ENCODE measurements around the gene GNB1L. TPM values are rescaled to one million over a fixed set of nuclear protein-coding genes. Genes with fewer than 3 reads are reported as not detected.

GNB1L gene
- total RNA-seq, 4 donors from 2014 or later = 0.59 to 12.2 (median 3.1) TPM

DNA sequence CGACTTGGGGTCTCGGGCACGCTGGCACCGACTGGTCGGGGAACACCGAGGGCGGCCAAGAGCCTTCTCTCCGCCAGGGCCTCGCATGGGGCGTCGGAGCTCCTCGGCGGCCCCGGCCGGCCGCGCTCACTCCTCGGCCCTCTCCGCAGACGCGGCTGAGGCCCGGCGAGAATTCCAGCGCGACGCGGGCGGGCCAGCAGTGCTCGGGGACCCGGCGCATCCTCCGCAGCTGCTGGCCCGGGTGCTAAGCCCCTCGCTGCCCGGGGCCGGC is 88.5 kb downstream of the GNB1L start:
- Histone ChIP-seq H3K4me3 (no peak overlapping the region), H3K36me3 (no peaks in the 10 kb centered on the region), H3K27me3 (peaks cover 7 to 51% of the 10 kb centered on the region in 2 donors), H3K9me3 (no peaks in the 10 kb centered on the region), H3K4me1 (peaks cover 0 to 2% of the 10 kb centered on the region in 2 donors), H3K27ac (no peak overlapping the region)
- DNase-seq = no peak
- intact Hi-C loops (cut with DNase I; ENCODE audit: low total_unique reads) = no loop called here
- TF ChIP-seq POLR2A (IDR thresholded peaks at IDR 0.05) = no peak
- TF ChIP-seq, protein P1, sequence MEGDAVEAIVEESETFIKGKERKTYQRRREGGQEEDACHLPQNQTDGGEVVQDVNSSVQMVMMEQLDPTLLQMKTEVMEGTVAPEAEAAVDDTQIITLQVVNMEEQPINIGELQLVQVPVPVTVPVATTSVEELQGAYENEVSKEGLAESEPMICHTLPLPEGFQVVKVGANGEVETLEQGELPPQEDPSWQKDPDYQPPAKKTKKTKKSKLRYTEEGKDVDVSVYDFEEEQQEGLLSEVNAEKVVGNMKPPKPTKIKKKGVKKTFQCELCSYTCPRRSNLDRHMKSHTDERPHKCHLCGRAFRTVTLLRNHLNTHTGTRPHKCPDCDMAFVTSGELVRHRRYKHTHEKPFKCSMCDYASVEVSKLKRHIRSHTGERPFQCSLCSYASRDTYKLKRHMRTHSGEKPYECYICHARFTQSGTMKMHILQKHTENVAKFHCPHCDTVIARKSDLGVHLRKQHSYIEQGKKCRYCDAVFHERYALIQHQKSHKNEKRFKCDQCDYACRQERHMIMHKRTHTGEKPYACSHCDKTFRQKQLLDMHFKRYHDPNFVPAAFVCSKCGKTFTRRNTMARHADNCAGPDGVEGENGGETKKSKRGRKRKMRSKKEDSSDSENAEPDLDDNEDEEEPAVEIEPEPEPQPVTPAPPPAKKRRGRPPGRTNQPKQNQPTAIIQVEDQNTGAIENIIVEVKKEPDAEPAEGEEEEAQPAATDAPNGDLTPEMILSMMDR (IDR thresholded peaks at IDR 0.05) = no peak

DNA sequence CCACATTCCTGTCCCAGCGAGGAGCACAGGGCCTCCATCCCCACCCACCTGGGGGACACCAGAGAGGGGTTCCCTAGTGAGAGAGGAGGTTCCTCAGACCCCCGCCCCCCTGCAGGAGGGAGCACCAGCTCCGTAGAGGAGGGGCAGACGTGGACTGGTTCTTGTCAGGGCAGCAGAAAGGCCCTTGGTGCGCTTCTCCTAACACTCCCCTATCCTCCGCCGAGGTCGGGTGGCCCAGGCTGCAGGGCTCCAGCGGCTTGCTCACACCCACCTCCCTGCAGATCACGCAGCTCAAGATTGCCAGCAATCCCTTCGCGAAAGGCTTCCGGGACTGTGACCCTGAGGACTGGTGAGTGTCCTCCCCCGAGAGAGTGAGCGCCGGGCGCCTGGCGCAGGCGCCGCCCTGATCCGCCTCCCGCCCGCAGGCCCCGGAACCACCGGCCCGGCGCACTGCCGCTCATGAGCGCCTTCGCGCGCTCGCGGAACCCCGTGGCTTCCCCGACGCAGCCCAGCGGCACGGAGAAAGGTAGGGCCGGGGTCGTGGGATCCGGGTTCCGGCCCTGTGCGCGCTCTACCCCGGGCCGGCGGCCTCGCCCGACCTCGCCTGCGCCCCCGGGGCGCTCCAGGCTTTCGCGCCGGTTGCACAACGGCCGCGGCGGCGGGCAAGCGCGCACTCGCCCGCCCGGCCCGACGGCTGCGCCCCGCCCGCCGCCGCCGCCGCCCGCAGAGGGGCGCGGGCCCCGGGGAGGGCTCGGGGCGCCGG is 89.0 kb downstream of the GNB1L start:
- Histone ChIP-seq H3K9me3 (no peaks in the 10 kb centered on the region), H3K36me3 (no peaks in the 10 kb centered on the region), H3K4me1 (peaks cover 0 to 4% of the 10 kb centered on the region in 2 donors), H3K27me3 (peaks cover 7 to 51% of the 10 kb centered on the region in 2 donors), H3K4me3 (no peak overlapping the region), H3K27ac (no peak overlapping the region)
- intact Hi-C loops (cut with DNase I; ENCODE audit: low total_unique reads) = no loop called here
- TF ChIP-seq, protein P1 (IDR thresholded peaks at IDR 0.05) = no peak
- TF ChIP-seq POLR2A (IDR thresholded peaks at IDR 0.05) = no peak
- DNase-seq = no peak

DNA sequence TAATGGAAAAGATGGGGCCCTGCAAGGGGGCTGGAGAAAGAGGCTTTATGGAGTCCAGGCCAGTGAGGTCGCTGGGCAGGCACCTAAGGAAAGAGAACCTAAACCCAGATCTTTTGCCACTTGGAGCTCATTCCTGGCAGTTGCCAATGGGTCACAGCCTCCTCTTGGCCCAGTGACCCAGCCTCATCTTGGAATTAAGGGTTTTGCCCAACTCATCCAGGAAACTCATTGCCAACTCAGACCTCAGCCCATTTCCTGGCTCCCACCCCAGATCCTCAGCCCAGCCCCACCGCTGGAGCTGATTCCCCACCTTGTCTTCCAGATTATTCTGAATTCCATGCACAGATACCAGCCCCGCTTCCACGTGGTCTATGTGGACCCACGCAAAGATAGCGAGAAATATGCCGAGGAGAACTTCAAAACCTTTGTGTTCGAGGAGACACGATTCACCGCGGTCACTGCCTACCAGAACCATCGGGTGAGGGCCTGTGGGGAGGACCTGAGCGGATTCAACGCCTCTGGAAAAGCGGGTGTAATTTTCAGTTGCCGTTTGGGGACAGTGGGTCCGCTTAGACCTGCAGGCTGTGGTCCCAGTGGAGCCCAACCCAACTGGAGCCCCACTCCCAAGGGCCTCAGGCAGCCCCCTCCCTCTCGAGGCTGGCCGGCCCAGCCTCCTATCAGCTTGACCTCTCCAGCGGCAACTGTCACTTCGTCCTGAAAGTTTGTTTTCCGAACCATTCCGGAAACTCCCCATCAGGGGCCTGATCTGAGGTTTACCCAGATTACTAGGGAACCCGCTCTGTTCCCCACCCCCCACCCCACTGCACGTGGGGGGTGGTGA is 89.8 kb downstream of the GNB1L start:
- intact Hi-C loops (cut with DNase I; ENCODE audit: low total_unique reads) = no loop called here
- Histone ChIP-seq H3K9me3 (no peaks in the 10 kb centered on the region), H3K27me3 (peaks cover 7 to 49% of the 10 kb centered on the region in 2 donors), H3K27ac (no peak overlapping the region), H3K36me3 (no peaks in the 10 kb centered on the region), H3K4me1 (peaks cover 0 to 4% of the 10 kb centered on the region in 2 donors), H3K4me3 (no peak overlapping the region)
- TF ChIP-seq, protein P1 (IDR thresholded peaks at IDR 0.05) = no peak
- TF ChIP-seq POLR2A (IDR thresholded peaks at IDR 0.05) = no peak
- DNase-seq = no peak

GRCh38 chr22:19764299-19764593 is 90.4 kb downstream of the GNB1L start:
- no peak overlapping the region for H3K27ac ChIP-seq
- peaks cover 0 to 10% of the 10 kb centered on the region in 2 donors for H3K4me1 ChIP-seq
- TF ChIP-seq, protein P1 (IDR thresholded peaks at IDR 0.05) = no peak
- TF ChIP-seq POLR2A (IDR thresholded peaks at IDR 0.05) = no peak
- no peaks in the 10 kb centered on the region for H3K36me3 ChIP-seq
- H3K9me3 ChIP-seq = no peaks in the 10 kb centered on the region
- no peak for DNase-seq
- no peak overlapping the region for H3K4me3 ChIP-seq
- intact Hi-C loops (cut with DNase I; ENCODE audit: low total_unique reads) = no loop called here
- H3K27me3 ChIP-seq = peaks cover 9 to 51% of the 10 kb centered on the region in 2 donors
